ENCODE measurements around the gene CACNA2D3. TPM values are rescaled to one million over a fixed set of nuclear protein-coding genes. Genes with fewer than 3 reads are reported as not detected.
A peak's percentile ranks its signal among the peaks of the same experiment; 100 is the strongest.

The CACNA2D3 gene
- total and polyA plus RNA-seq, 4 donors: 0.72 to 2.4 (median 1.5) TPM

GRCh38 chr3:54717506-54717905 lies 595.2 kb downstream of the CACNA2D3 start:
- ATAC-seq (ENCODE audit: low FRiP score) (peak; percentile 29), DNase-seq (no peak)
- intact Hi-C loops (cut with DNase I): no loop called here
- Histone ChIP-seq H3K27ac (ENCODE audit: low read depth in 1 of 2, low read length in 2 of 2) (no peak overlapping the region), H3K27me3 (ENCODE audit: control insufficient read depth in 1 of 2, insufficient read depth in 2 of 2, low read length in 1 of 2) (no peaks in the 10 kb centered on the region), H3K36me3 (ENCODE audit: control insufficient read depth in 1 of 2, insufficient read depth in 2 of 2, low read length in 1 of 2) (no peaks in the 10 kb centered on the region), H3K4me3 (ENCODE audit: low read length in 2 of 2) (no peak overlapping the region), H3K4me1 (ENCODE audit: control insufficient read depth in 1 of 2, insufficient read depth in 2 of 2, low read length in 2 of 2) (peaks cover 0 to 2% of the 10 kb centered on the region in 2 donors), H3K9me3 (ENCODE audit: control insufficient read depth, low read length) (no peaks in the 10 kb centered on the region)
- WGBS, 2 donors: 93 to 97% methylated on average over 18 of the region's 18 CpGs

- DNase-seq (no peak), ATAC-seq (ENCODE audit: low FRiP score) (no peak)
- intact Hi-C loops (cut with DNase I): no loop called here
- Histone ChIP-seq H3K4me3 (ENCODE audit: low read length in 2 of 2) (no peak overlapping the region), H3K36me3 (ENCODE audit: control insufficient read depth in 1 of 2, insufficient read depth in 2 of 2, low read length in 1 of 2) (no peaks in the 10 kb centered on the region), H3K27me3 (ENCODE audit: control insufficient read depth in 1 of 2, insufficient read depth in 2 of 2, low read length in 1 of 2) (no peaks in the 10 kb centered on the region), H3K4me1 (ENCODE audit: control insufficient read depth in 1 of 2, insufficient read depth in 2 of 2, low read length in 2 of 2) (no peaks in the 10 kb centered on the region), H3K27ac (ENCODE audit: low read depth in 1 of 2, low read length in 2 of 2) (no peak overlapping the region), H3K9me3 (ENCODE audit: control insufficient read depth, low read length) (no peaks in the 10 kb centered on the region)
- WGBS, 2 donors: 85 to 92% methylated on average over 1 of the region's 1 CpG
These were observed 597.6 kb downstream of the CACNA2D3 start for GRCh38 chr3:54719914-54720313.

- intact Hi-C loops (cut with DNase I): no loop called here
- Histone ChIP-seq H3K4me3 (ENCODE audit: low read length in 2 of 2) (no peak overlapping the region), H3K27me3 (ENCODE audit: control insufficient read depth in 1 of 2, insufficient read depth in 2 of 2, low read length in 1 of 2) (no peaks in the 10 kb centered on the region), H3K9me3 (ENCODE audit: control insufficient read depth, low read length) (no peaks in the 10 kb centered on the region), H3K36me3 (ENCODE audit: control insufficient read depth in 1 of 2, insufficient read depth in 2 of 2, low read length in 1 of 2) (no peaks in the 10 kb centered on the region), H3K27ac (ENCODE audit: low read depth in 1 of 2, low read length in 2 of 2) (no peak overlapping the region), H3K4me1 (ENCODE audit: control insufficient read depth in 1 of 2, insufficient read depth in 2 of 2, low read length in 2 of 2) (no peaks in the 10 kb centered on the region)
- ATAC-seq (ENCODE audit: low FRiP score): no peak
- DNase-seq: no peak
- 87 to 95% methylated on average over 1 of the region's 1 CpG for WGBS, 2 donors
These were observed 598.3 kb downstream of the CACNA2D3 start for GRCh38 chr3:54720604-54721003.

- Histone ChIP-seq H3K4me1 (ENCODE audit: control insufficient read depth in 1 of 2, insufficient read depth in 2 of 2, low read length in 2 of 2) (no peaks in the 10 kb centered on the region), H3K27ac (ENCODE audit: low read depth in 1 of 2, low read length in 2 of 2) (no peak overlapping the region), H3K36me3 (ENCODE audit: control insufficient read depth in 1 of 2, insufficient read depth in 2 of 2, low read length in 1 of 2) (no peaks in the 10 kb centered on the region), H3K9me3 (ENCODE audit: control insufficient read depth, low read length) (no peaks in the 10 kb centered on the region), H3K27me3 (ENCODE audit: control insufficient read depth in 1 of 2, insufficient read depth in 2 of 2, low read length in 1 of 2) (no peaks in the 10 kb centered on the region), H3K4me3 (ENCODE audit: low read length in 2 of 2) (no peak overlapping the region)
- DNase-seq (no peak), ATAC-seq (ENCODE audit: low FRiP score) (no peak)
- intact Hi-C loops (cut with DNase I): no loop called here
- 68 to 76% methylated on average over 10 of the region's 10 CpGs for WGBS, 2 donors
These were observed 609.5 kb downstream of the CACNA2D3 start for GRCh38 chr3:54731732-54732445.

- no peaks in the 10 kb centered on the region for H3K9me3 ChIP-seq (ENCODE audit: control insufficient read depth, low read length)
- no peaks in the 10 kb centered on the region for H3K27me3 ChIP-seq (ENCODE audit: control insufficient read depth in 1 of 2, insufficient read depth in 2 of 2, low read length in 1 of 2)
- H3K36me3 ChIP-seq (ENCODE audit: control insufficient read depth in 1 of 2, insufficient read depth in 2 of 2, low read length in 1 of 2): no peaks in the 10 kb centered on the region
- ATAC-seq (ENCODE audit: low FRiP score) (no peak), DNase-seq (no peak)
- 59 to 63% methylated on average over 11 of the region's 11 CpGs for WGBS, 2 donors
- intact Hi-C loops (cut with DNase I): no loop called here
- no peaks in the 10 kb centered on the region for H3K4me1 ChIP-seq (ENCODE audit: control insufficient read depth in 1 of 2, insufficient read depth in 2 of 2, low read length in 2 of 2)
- no peak overlapping the region for H3K4me3 ChIP-seq (ENCODE audit: low read length in 2 of 2)
- H3K27ac ChIP-seq (ENCODE audit: low read depth in 1 of 2, low read length in 2 of 2): no peak overlapping the region
These were observed 611.0 kb downstream of the CACNA2D3 start for GRCh38 chr3:54733106-54734006.

GRCh38 chr3:54736459-54736858 lies 614.1 kb downstream of the CACNA2D3 start:
- 77 to 79% methylated on average over 1 of the region's 1 CpG for WGBS, 2 donors
- H3K27me3 ChIP-seq (ENCODE audit: control insufficient read depth in 1 of 2, insufficient read depth in 2 of 2, low read length in 1 of 2): no peaks in the 10 kb centered on the region
- no peaks in the 10 kb centered on the region for H3K36me3 ChIP-seq (ENCODE audit: control insufficient read depth in 1 of 2, insufficient read depth in 2 of 2, low read length in 1 of 2)
- intact Hi-C loops (cut with DNase I): no loop called here
- H3K27ac ChIP-seq (ENCODE audit: low read depth in 1 of 2, low read length in 2 of 2): no peak overlapping the region
- no peak for ATAC-seq (ENCODE audit: low FRiP score)
- H3K4me3 ChIP-seq (ENCODE audit: low read length in 2 of 2): no peak overlapping the region
- H3K9me3 ChIP-seq (ENCODE audit: control insufficient read depth, low read length): no peaks in the 10 kb centered on the region
- H3K4me1 ChIP-seq (ENCODE audit: control insufficient read depth in 1 of 2, insufficient read depth in 2 of 2, low read length in 2 of 2): no peaks in the 10 kb centered on the region
- DNase-seq: no peak

GRCh38 chr3:54743755-54744154 lies 621.4 kb downstream of the CACNA2D3 start:
- intact Hi-C loops (cut with DNase I): no loop called here
- H3K4me1 ChIP-seq (ENCODE audit: control insufficient read depth in 1 of 2, insufficient read depth in 2 of 2, low read length in 2 of 2): peaks cover 0 to 1% of the 10 kb centered on the region in 2 donors
- H3K27ac ChIP-seq (ENCODE audit: low read depth in 1 of 2, low read length in 2 of 2): no peak overlapping the region
- ATAC-seq (ENCODE audit: low FRiP score) (no peak), DNase-seq (no peak)
- WGBS, 2 donors: 80 to 84% methylated on average over 1 of the region's 1 CpG
- peaks cover 2% of the 10 kb centered on the region for H3K9me3 ChIP-seq (ENCODE audit: control insufficient read depth, low read length)
- no peaks in the 10 kb centered on the region for H3K27me3 ChIP-seq (ENCODE audit: control insufficient read depth in 1 of 2, insufficient read depth in 2 of 2, low read length in 1 of 2)
- H3K36me3 ChIP-seq (ENCODE audit: control insufficient read depth in 1 of 2, insufficient read depth in 2 of 2, low read length in 1 of 2): no peaks in the 10 kb centered on the region
- no peak overlapping the region for H3K4me3 ChIP-seq (ENCODE audit: low read length in 2 of 2)

- Histone ChIP-seq H3K4me1 (ENCODE audit: control insufficient read depth in 1 of 2, insufficient read depth in 2 of 2, low read length in 2 of 2) (peaks cover 0 to 1% of the 10 kb centered on the region in 2 donors), H3K9me3 (ENCODE audit: control insufficient read depth, low read length) (peaks cover 2% of the 10 kb centered on the region), H3K27me3 (ENCODE audit: control insufficient read depth in 1 of 2, insufficient read depth in 2 of 2, low read length in 1 of 2) (no peaks in the 10 kb centered on the region), H3K27ac (ENCODE audit: low read depth in 1 of 2, low read length in 2 of 2) (no peak overlapping the region), H3K36me3 (ENCODE audit: control insufficient read depth in 1 of 2, insufficient read depth in 2 of 2, low read length in 1 of 2) (no peaks in the 10 kb centered on the region), H3K4me3 (ENCODE audit: low read length in 2 of 2) (no peak overlapping the region)
- DNase-seq: no peak
- intact Hi-C loops (cut with DNase I): no loop called here
- ATAC-seq (ENCODE audit: low FRiP score): no peak
- WGBS, 2 donors: 97 to 100% methylated on average over 1 of the region's 1 CpG
These were observed 621.9 kb downstream of the CACNA2D3 start for GRCh38 chr3:54744291-54744690.
